SU-DHL-6 (cell line): ENCODE results near the gene TBL1X.

ENCODE experiments used
- CTCF ChIP-seq: fragments of 200-600 bp; sonication (generic); IDR thresholded peaks from one replicate; pipeline ENCODE4 v1.5.1; 2017; ENCODE audit warnings: antibody characterized with exemption, mild to moderate bottlenecking, low read length, moderate library complexity; ENCODE audit not compliant: insufficient read depth, poor library complexity, severe bottlenecking
- EZH2phosphoT487 ChIP-seq: fragments of 200-600 bp; sonication (generic), shearing (Covaris generic); conservative IDR thresholded peaks from 2 replicates; pipeline ENCODE4 v1.6.1; 2018; ENCODE audit warnings: mild to moderate bottlenecking, antibody characterized with exemption, low read length, moderate library complexity, mixed read lengths

GRCh38 chrX:9476810-9477575 lies 12.1 kb downstream of the TBL1X start:
- TF ChIP-seq CTCF (no peak), EZH2phosphoT487 (no peak)
